ENCODE measurements around the gene MRAP2.

The MRAP2 gene

DNA sequence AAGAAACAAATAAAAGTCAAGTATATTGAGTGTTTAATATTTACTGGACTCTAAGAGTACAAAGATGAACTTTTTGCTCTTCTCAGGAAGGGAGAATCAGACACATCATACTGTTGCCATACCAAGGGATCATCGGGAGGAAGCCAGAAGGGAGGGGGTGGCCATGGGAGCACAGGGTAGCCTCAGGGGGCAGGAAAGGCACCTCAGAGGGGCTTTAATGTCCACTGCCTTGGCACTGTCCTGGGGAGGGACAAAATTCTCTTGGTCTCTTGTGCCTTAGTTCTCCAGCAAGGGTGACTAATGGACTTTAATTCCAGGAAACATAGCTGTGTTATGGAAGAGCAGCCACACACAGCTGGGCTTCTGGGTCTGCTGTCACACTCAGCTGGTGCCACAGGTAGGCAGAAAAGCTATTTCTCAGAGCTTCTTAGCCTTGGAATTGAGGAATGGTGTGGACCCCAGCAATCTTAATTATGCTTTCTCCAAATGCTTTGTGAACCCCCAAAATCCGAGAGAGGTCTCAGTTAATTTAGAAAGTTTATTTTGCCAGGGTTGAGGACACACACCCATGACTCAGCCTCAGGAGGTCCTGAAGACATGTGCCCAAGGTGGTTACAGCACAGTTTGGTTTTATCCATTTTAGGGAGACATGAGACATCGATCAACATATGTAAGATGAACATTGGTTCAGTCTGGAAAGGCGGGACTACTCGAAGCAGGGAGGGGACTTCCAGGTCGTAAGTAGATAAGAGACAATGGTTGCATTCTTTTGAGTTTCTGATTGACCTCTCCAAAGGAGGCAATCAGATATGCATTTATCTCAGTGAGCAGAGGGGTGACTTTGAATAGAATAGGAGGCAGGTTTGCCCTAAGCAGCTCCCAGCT is 53.2 kb downstream of the MRAP2 start:
- Histone ChIP-seq H3K27me3 (ENCODE audit: control insufficient read depth in 1 of 2, insufficient read depth in 1 of 2, low read length in 2 of 2) (peaks cover 0 to 4% of the 10 kb centered on the region in 2 experiments), H4K91ac (ENCODE audit: low read length) (no peak overlapping the region), H3K4me2 (ENCODE audit: low read length, poor library complexity, severe bottlenecking) (no peak overlapping the region), H3K4ac (ENCODE audit: low read depth in 1 of 2, low read length in 2 of 2) (no peak overlapping the region), H3K27ac (ENCODE audit: low read length, poor library complexity, severe bottlenecking) (no peak overlapping the region), H2BK15ac (ENCODE audit: low read depth, poor library complexity, severe bottlenecking) (no peak overlapping the region), H3K36me3 (ENCODE audit: control insufficient read depth in 1 of 2, insufficient read depth in 2 of 2, low read depth in 1 of 2, low read length in 2 of 2) (peaks cover 0 to 5% of the 10 kb centered on the region in 2 experiments), H2AK5ac (ENCODE audit: low read length, severe bottlenecking) (no peak overlapping the region), H3K4me1 (ENCODE audit: control insufficient read depth, insufficient read depth, low read depth, low read length) (no peaks in the 10 kb centered on the region), H3K23ac (ENCODE audit: low read length in 2 of 2) (no peak overlapping the region), H2BK5ac (ENCODE audit: low read depth, low read length, poor library complexity, severe bottlenecking) (no peak overlapping the region), H2BK12ac (ENCODE audit: low read length in 2 of 2) (no peak overlapping the region), H2AFZ (ENCODE audit: low read depth, low read length) (no peak overlapping the region), H3K18ac (ENCODE audit: low read depth in 1 of 2, low read length in 2 of 2) (no peak overlapping the region), H4K8ac (ENCODE audit: low read length) (no peak overlapping the region), H2BK120ac (ENCODE audit: low read depth, low read length) (no peak overlapping the region), H3K14ac (ENCODE audit: low read length in 2 of 2) (no peak overlapping the region), H3K9ac (ENCODE audit: low read length) (no peak overlapping the region), H3K9me3 (ENCODE audit: control insufficient read depth, low read length) (peaks cover 3% of the 10 kb centered on the region), H3K79me1 (replicated peaks; ENCODE audit: low read length, poor library complexity, severe bottlenecking) (no peaks in the 10 kb centered on the region), H3K4me3 (ENCODE audit: insufficient read depth in 1 of 2, low read depth in 1 of 2, low read length in 2 of 2) (no peak overlapping the region)
- WGBS: 80% methylated on average over 6 of the region's 6 CpGs
- no peak for DNase-seq

DNA sequence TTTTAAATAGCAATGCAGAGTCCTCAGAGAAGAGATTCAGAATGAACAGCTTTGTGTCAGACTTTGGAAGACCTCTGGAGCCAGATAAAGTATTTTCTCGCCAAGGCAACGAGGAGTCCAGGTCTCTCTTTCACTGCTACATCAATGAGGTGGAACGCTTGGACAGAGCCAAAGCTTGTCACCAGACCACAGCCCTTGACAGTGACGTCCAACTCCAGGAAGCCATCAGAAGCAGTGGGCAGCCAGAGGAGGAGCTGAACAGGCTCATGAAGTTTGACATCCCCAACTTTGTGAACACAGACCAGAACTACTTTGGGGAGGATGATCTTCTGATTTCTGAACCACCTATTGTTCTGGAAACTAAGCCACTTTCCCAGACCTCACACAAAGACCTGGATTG is 55.5 kb downstream of the MRAP2 start:
- Histone ChIP-seq H4K8ac (ENCODE audit: low read length) (no peak overlapping the region), H2BK15ac (ENCODE audit: low read depth, poor library complexity, severe bottlenecking) (no peak overlapping the region), H3K36me3 (ENCODE audit: control insufficient read depth in 1 of 2, insufficient read depth in 2 of 2, low read depth in 1 of 2, low read length in 2 of 2) (peaks cover 0 to 9% of the 10 kb centered on the region in 2 experiments), H3K9me3 (ENCODE audit: control insufficient read depth, low read length) (peaks cover 23% of the 10 kb centered on the region), H3K4me2 (ENCODE audit: low read length, poor library complexity, severe bottlenecking) (no peak overlapping the region), H3K27ac (ENCODE audit: low read length, poor library complexity, severe bottlenecking) (no peak overlapping the region), H3K79me1 (replicated peaks; ENCODE audit: low read length, poor library complexity, severe bottlenecking) (no peaks in the 10 kb centered on the region), H2BK12ac (ENCODE audit: low read length in 2 of 2) (no peak overlapping the region), H3K4me1 (ENCODE audit: control insufficient read depth, insufficient read depth, low read depth, low read length) (no peaks in the 10 kb centered on the region), H2AK5ac (ENCODE audit: low read length, severe bottlenecking) (no peak overlapping the region), H3K4ac (ENCODE audit: low read depth in 1 of 2, low read length in 2 of 2) (no peak overlapping the region), H3K14ac (ENCODE audit: low read length in 2 of 2) (no peak overlapping the region), H3K18ac (ENCODE audit: low read depth in 1 of 2, low read length in 2 of 2) (no peak overlapping the region), H4K91ac (ENCODE audit: low read length) (no peak overlapping the region), H3K23ac (ENCODE audit: low read length in 2 of 2) (no peak overlapping the region), H2BK120ac (ENCODE audit: low read depth, low read length) (no peak overlapping the region), H2AFZ (ENCODE audit: low read depth, low read length) (no peak overlapping the region), H3K27me3 (ENCODE audit: control insufficient read depth in 1 of 2, insufficient read depth in 1 of 2, low read length in 2 of 2) (peaks cover 0 to 4% of the 10 kb centered on the region in 2 experiments), H3K9ac (ENCODE audit: low read length) (no peak overlapping the region), H3K4me3 (ENCODE audit: insufficient read depth in 1 of 2, low read depth in 1 of 2, low read length in 2 of 2) (no peak overlapping the region), H2BK5ac (ENCODE audit: low read depth, low read length, poor library complexity, severe bottlenecking) (no peak overlapping the region)
- DNase-seq: no peak
- 67% methylated on average over 4 of the region's 4 CpGs for WGBS

- 90% methylated on average over 2 of the region's 3 CpGs for WGBS
- peaks cover 0 to 9% of the 10 kb centered on the region in 2 experiments for H3K36me3 ChIP-seq (ENCODE audit: control insufficient read depth in 1 of 2, insufficient read depth in 2 of 2, low read depth in 1 of 2, low read length in 2 of 2)
Observed at GRCh38 chr6:84089552-84089951, 56.0 kb downstream of the MRAP2 start.

More at GRCh38 chr6:84089552-84089951, 56.0 kb downstream of the MRAP2 start:
- Histone ChIP-seq H2BK120ac (ENCODE audit: low read depth, low read length) (no peak overlapping the region), H3K9me3 (ENCODE audit: control insufficient read depth, low read length) (peaks cover 23% of the 10 kb centered on the region), H2BK12ac (ENCODE audit: low read length in 2 of 2) (no peak overlapping the region), H2AFZ (ENCODE audit: low read depth, low read length) (no peak overlapping the region), H4K91ac (ENCODE audit: low read length) (no peak overlapping the region), H3K79me1 (replicated peaks; ENCODE audit: low read length, poor library complexity, severe bottlenecking) (no peaks in the 10 kb centered on the region), H3K9ac (ENCODE audit: low read length) (no peak overlapping the region), H3K14ac (ENCODE audit: low read length in 2 of 2) (no peak overlapping the region), H3K18ac (ENCODE audit: low read depth in 1 of 2, low read length in 2 of 2) (no peak overlapping the region), H2BK5ac (ENCODE audit: low read depth, low read length, poor library complexity, severe bottlenecking) (no peak overlapping the region), H3K4me3 (ENCODE audit: insufficient read depth in 1 of 2, low read depth in 1 of 2, low read length in 2 of 2) (no peak overlapping the region), H3K27ac (ENCODE audit: low read length, poor library complexity, severe bottlenecking) (no peak overlapping the region), H2AK5ac (ENCODE audit: low read length, severe bottlenecking) (no peak overlapping the region), H3K4me1 (ENCODE audit: control insufficient read depth, insufficient read depth, low read depth, low read length) (no peaks in the 10 kb centered on the region), H2BK15ac (ENCODE audit: low read depth, poor library complexity, severe bottlenecking) (no peak overlapping the region), H4K8ac (ENCODE audit: low read length) (no peak overlapping the region), H3K4ac (ENCODE audit: low read depth in 1 of 2, low read length in 2 of 2) (no peak overlapping the region), H3K27me3 (ENCODE audit: control insufficient read depth in 1 of 2, insufficient read depth in 1 of 2, low read length in 2 of 2) (peaks cover 0 to 4% of the 10 kb centered on the region in 2 experiments), H3K23ac (ENCODE audit: low read length in 2 of 2) (no peak overlapping the region), H3K4me2 (ENCODE audit: low read length, poor library complexity, severe bottlenecking) (no peak overlapping the region)
- DNase-seq: no peak

Measured in mesenchymal stem cell (in vitro differentiated cells and primary cell).